Right ventricle myocardium inferior (tissue), 1 donor: Measurements from ENCODE around the gene TBC1D4. TPM values are rescaled to one million over a fixed set of nuclear protein-coding genes. Genes with fewer than 3 reads are reported as not detected.

Experiments used
- ATAC-seq: fragments of 200-7000 bp; cut with Tn5 transposase; one replicate; pipeline ENCODE4 v1.9.1; 2020; ENCODE audit warnings: mild to moderate bottlenecking, moderate library complexity
- DNase-seq: peaks from one replicate; pipeline ENCODE4 v3.0.0; 2021; ENCODE audit errors: missing footprints
- intact Hi-C: fragments of 100-400 bp; cut with DNase I; formaldehyde crosslinking; loops from one replicate; pipeline ENCODE4 v1.11.0; 2022
- total RNA-seq: library from RNA; stranded (reverse); fragmentation: NEBNext Ultra II Directional; extraction: Animal tissue kit (Norgen Biotek cat#: 25700); gene quantifications from one replicate; pipeline ENCODE4 v1.2.1, GENCODE V29; 2021
- donor health status: DM: no; HTN: yes; CAD: no; lungs with severe emphysema.

The TBC1D4 gene
- total RNA-seq, 1 donor from 2014 or later = 86.8 TPM

- DNase-seq (no peak), ATAC-seq (no peak)
- intact Hi-C loops = no loop called here
Measured at GRCh38 chr13:75492389-75492788, 10.4 kb upstream of the TBC1D4 start.

GRCh38 chr13:75491376-75491775 lies 9.4 kb upstream of the TBC1D4 start:
- DNase-seq (no peak), ATAC-seq (no peak)
- intact Hi-C loops = no loop called here

- ATAC-seq = no peak
- DNase-seq = no peak
- intact Hi-C loops = no loop called here
Measured at GRCh38 chr13:75489502-75490263, 7.7 kb upstream of the TBC1D4 start.

GRCh38 chr13:75486146-75487062 lies 4.4 kb upstream of the TBC1D4 start:
- no peak for ATAC-seq
- intact Hi-C loops = no loop called here
- no peak for DNase-seq

- intact Hi-C loops = no loop called here
- ATAC-seq = no peak
- no peak for DNase-seq
Measured at GRCh38 chr13:75485286-75486062, 3.5 kb upstream of the TBC1D4 start.

- no peak for ATAC-seq
- intact Hi-C loops = loop anchor here (2.0 to 5.0 kb wide), 4 partner anchors 45 to 150 kb away; no protein-coding TSS in a partner anchor
- DNase-seq = no peak
Measured at GRCh38 chr13:75482820-75483079, 781 bp upstream of the TBC1D4 start.

- intact Hi-C loops = loop anchor here (2.0 to 5.0 kb wide), 4 partner anchors 44 to 149 kb away; no protein-coding TSS in a partner anchor
- peak; percentile 70 for DNase-seq
- peak; percentile 43 for ATAC-seq
Measured at GRCh38 chr13:75481176-75482069, 546 bp downstream of the TBC1D4 start.

- peak; percentile 16 for ATAC-seq
Measured at GRCh38 chr13:75480671-75481175, 1.2 kb downstream of the TBC1D4 start.

GRCh38 chr13:75479102-75479740 lies 2.7 kb downstream of the TBC1D4 start:
- DNase-seq (no peak), ATAC-seq (no peak)
- intact Hi-C loops = no loop called here

More at GRCh38 chr13:75480671-75481175, 1.2 kb downstream of the TBC1D4 start:
- DNase-seq = peak; percentile 73
- intact Hi-C loops = loop anchor here (5.0 kb wide), 3 partner anchors 43 to 148 kb away; no protein-coding TSS in a partner anchor

GRCh38 chr13:75478659-75479058 lies 3.3 kb downstream of the TBC1D4 start:
- no peak for DNase-seq
- intact Hi-C loops = no loop called here
- ATAC-seq = no peak

- intact Hi-C loops = no loop called here
- ATAC-seq (no peak), DNase-seq (no peak)
Measured at GRCh38 chr13:75474956-75475355, 7.0 kb downstream of the TBC1D4 start.

GRCh38 chr13:75473468-75473867 lies 8.5 kb downstream of the TBC1D4 start:
- ATAC-seq = no peak
- intact Hi-C loops = no loop called here
- no peak for DNase-seq

GRCh38 chr13:75470676-75471075 lies 11.3 kb downstream of the TBC1D4 start:
- intact Hi-C loops = no loop called here
- no peak for DNase-seq
- no peak for ATAC-seq

- DNase-seq (no peak), ATAC-seq (no peak)
- intact Hi-C loops = no loop called here
Measured at GRCh38 chr13:75469047-75469446, 12.9 kb downstream of the TBC1D4 start.

- intact Hi-C loops = no loop called here
- no peak for ATAC-seq
- DNase-seq = no peak
Measured at GRCh38 chr13:75468602-75469001, 13.4 kb downstream of the TBC1D4 start.

- DNase-seq = no peak
- ATAC-seq = no peak
Measured at GRCh38 chr13:75468098-75468497, 13.9 kb downstream of the TBC1D4 start.

GRCh38 chr13:75467040-75467728 lies 14.8 kb downstream of the TBC1D4 start:
- ATAC-seq = no peak
- intact Hi-C loops = no loop called here
- DNase-seq = no peak

More at GRCh38 chr13:75468098-75468497, 13.9 kb downstream of the TBC1D4 start:
- intact Hi-C loops = no loop called here
